Endometrial microvascular endothelial cells (primary cell): ENCODE measurements around the gene ANKRD13A. TPM values are rescaled to one million over a fixed set of nuclear protein-coding genes. Genes with fewer than 3 reads are reported as not detected.
"Not testable (repeated sequence)": the region's sequence is repeated elsewhere in the genome, so short reads cannot be mapped to it uniquely, and the experiment has no call there.

ENCODE experiments used
- in situ Hi-C: cut with HindIII; loops from 2 replicates; pipeline ENCODE4 v1.10.0; 2017; ENCODE audit warnings: low sequenced_read_pairs, low pct_unique_long_range_greater_than_20kb; ENCODE audit errors: inconsistent ontology term
- total RNA-seq: library from RNA; depleted of rRNA; stranded (reverse); fragments of >200 nt; gene quantifications from one replicate; pipeline ENCODE4 v1.2.3, GENCODE V29; 2015; ENCODE audit errors: inconsistent ontology term

The ANKRD13A gene
- total RNA-seq, 1 donor from 2014 or later, result 36.8 TPM

- in situ Hi-C loops, result no loop called here
These were observed 17.9 kb upstream of the ANKRD13A start for GRCh38 chr12:109981311-109981710.

- in situ Hi-C loops, result no loop called here
These were observed 17.0 kb upstream of the ANKRD13A start for GRCh38 chr12:109982210-109982609.

DNA sequence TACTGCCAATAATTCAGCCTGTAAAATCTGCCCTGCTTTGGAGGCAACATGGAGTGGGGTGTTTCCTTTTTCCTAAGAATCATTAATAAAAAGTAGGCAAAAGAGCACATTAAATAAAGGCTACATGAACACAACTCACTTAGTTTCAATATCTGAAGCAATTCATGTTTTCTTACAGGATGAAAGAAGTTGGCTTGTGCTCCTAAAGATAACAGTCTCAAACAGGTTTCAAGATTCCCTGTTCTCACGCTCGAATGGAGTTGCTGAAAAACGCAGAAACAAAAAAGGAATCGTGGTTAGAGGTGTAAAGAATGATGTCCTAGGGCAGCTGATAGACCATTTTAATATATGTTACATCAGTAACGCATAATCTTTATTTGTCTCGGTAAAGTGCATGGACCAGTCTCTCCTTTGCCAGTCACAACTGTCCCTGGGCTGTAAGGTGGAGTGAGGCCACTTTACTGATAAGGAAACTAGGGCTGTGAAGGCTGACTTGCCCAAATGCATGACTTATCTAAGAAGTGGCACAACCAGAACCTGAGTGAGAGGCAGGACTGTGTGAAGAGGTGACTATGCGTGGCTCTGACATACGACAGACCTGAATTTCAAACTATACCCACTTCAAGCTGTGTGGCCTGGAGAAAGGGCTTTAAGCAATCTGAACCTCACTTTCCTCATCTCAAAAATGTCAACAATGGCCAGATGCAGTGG is 15.6 kb upstream of the ANKRD13A start:
- in situ Hi-C loops, result no loop called here

DNA sequence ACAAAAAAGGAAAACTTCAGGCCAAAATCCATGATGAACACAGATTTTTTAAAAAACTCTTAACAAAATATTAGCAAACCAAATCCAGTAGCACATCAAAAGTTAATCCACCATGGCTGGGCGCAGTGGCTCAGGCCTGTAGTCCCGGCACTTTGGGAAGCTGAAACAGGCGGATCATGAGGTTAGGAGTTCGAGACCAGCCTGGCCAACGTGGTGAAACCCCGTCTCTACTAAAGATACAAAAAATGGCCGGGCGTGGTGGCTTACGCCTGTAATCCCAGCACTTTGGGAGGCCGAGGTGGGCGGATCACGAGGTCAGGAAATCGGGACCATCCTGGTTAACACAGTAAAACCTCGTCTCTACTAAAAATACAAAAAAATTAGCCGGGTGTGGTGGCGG is 13.0 kb upstream of the ANKRD13A start:
- in situ Hi-C loops, result not testable (repeated sequence)

- in situ Hi-C loops, result no loop called here
These were observed 11.6 kb upstream of the ANKRD13A start for GRCh38 chr12:109987615-109988014.

DNA sequence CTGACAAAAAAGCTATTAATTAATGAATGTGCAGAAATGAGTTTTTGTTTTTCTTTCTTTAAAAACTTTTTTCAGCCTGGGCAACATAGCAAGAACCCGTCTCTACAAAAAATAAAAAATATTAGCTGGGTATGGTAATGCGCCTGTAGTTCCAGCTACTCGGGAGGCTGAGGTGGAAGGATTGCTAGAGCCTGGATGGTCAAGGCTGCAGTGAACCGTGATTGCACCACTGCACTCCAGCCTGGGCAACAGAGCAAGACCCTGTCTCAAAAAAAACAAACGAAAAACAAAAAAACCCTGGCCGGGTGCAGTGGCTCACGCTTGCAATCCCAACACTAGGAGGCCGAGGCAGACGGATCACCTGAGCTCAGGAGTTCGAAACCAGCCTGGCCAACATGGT is 11.0 kb upstream of the ANKRD13A start:
- in situ Hi-C loops, result no loop called here

DNA sequence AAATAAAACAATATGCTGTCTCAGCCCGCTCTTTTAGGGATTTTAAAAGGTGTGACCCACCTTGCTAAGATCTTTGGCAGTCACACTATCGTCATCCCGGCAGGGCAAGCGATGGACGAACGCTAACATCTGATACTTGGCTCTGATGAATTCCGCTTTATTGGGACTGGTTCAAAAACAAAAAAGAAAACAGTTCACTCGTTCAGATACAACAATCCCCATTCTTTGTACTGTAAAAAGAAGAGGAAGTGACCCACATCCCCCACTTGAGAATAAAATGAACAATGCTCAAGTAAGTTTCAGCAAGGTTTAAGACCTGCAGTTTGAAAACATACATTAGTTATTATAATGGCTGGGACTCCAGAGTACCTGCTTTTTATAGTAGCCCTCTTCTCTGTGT is 10.3 kb upstream of the ANKRD13A start:
- in situ Hi-C loops, result no loop called here

GRCh38 chr12:109989380-109989779 is 9.8 kb upstream of the ANKRD13A start:
- in situ Hi-C loops, result no loop called here

DNA sequence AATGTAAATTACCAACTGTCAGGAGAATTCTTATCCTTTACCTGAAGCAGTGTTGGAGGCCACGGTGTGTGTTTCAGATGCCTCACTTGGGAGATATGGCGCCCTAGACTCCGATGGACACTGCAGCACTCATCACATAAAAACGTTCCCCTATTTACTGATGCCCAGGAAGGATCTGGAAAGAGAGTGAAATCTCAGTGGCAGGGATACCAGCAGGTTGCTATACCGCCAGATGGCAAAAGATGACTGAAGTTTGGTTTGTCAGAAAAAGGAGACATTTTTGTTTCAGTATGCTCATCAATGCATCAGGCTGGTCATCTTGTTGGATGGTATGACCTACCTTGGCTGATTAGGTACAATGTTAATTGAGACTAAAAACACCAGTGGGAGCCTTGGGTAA is 7.6 kb upstream of the ANKRD13A start:
- in situ Hi-C loops, result no loop called here

GRCh38 chr12:109993091-109993490 is 6.1 kb upstream of the ANKRD13A start:
- in situ Hi-C loops, result no loop called here

DNA sequence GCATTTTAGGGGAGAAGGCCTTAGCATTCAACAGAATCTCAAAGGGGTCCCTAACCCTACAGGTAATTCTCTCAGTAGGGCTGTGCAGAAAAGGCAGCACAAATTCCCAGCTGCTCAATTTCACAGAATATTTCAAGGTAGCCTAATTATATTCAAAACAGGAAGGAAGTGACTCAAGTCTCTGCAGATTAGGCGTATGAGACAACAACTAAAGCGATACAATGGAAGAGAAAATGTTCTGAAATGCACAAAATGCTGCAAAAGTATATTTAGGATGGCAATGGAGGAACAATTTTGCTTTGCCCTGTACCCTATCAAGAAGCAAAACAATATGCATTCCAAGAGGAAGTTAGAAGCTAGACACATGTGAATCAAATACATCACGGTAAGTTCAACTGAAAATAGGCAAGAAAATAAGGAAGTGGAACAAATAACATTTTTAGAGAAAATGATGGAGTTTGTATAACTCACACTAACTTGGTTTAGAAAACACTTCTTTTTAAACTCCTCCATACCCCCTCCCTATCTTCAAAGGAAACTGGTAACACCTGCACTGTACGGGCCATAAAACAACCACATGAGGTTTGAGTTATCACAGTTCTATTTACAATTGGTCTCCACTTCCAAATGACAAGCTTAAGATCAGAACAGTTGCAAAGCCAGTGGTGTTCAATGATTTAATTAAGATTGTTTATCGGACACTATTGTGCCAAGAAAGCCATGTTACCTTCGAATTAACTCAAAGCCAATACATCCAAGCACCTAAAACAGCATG is 4.6 kb upstream of the ANKRD13A start:
- in situ Hi-C loops, result no loop called here

DNA sequence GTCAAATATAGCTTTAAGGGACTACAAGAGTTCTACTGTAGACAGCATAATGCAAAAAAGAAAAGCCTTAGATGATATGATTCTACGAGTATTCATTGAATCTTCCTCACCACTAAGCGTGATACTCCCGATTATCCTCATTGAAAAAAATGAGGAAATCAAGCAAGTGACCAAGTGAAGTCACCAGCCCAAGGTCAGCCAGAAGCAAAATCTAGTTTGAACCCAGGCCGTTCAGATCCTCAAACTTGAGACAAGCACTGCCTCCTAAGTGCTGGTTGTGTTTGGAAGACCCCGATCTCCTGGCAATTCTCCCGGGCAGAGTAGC is 3.9 kb upstream of the ANKRD13A start:
- in situ Hi-C loops, result no loop called here

DNA sequence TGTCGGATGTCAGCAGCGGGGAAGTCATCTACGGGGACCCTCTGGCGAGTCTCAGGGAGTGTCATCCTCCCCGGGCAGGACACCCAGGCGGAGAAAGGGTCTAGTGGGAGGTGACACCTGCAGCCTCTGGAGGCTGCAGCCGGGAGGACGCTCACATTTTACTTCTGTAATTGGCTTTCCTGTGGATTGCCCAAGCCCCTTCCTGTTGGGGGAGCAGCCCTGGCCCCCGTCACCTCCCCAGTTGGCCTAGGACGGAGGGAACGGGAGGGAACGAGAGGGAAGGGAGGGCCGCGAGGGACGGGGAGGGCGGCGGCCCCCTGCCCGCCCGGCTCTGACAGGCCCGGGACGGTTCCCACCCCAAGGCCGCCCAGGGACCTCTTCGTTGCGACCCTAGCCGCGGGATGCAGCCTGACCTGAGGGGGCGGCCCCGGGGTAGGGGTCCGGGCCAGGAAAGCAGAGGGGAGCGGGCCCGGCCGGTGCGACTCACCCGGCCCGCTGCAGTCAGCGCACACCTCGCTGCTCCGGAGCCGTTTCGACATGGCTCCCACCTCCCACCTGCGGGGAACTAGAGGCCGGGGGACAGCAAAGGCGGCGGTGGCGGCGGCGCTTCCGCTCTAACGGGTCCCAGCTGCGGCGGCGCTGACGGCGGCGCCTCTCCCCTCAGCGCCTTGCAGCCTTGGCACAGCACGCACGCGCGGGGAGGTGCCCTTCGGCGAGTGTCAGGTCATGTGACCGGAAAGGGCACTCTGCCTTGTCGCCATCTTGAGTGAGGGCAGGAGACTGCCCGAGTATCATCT is 3.3 kb upstream of the ANKRD13A start, which contains the start of gene GIT2:
GIT2 (minus strand) TSS at position 683 of the 797 bp plus-strand sequence; CDS start at position 539, 144 bp downstream.
- in situ Hi-C loops, result no loop called here

DNA sequence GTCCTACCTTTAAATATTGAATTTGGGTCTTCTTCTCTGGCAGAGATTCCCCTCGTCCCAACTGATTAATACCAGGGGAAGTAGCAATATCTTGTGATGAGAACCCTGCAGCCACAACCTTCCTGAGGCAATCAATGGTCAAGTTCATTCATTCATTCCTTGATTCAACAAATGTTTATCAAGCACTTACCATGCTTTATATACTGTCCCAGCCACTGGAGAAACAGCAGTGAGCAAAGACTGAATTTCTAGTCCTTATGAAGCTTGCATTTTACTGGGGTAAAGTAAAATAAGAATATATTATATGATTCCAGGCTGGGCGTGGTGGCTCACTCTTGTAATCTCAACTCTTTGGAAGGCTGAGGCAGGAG is 2.8 kb upstream of the ANKRD13A start:
- in situ Hi-C loops, result no loop called here

GRCh38 chr12:109997393-109997792 is 1.8 kb upstream of the ANKRD13A start:
- in situ Hi-C loops, result no loop called here

- in situ Hi-C loops, result no loop called here
These were observed 858 bp upstream of the ANKRD13A start for GRCh38 chr12:109998241-109998903.

- in situ Hi-C loops, result no loop called here
These were observed 380 bp downstream of the ANKRD13A start for GRCh38 chr12:109999649-109999971.

DNA sequence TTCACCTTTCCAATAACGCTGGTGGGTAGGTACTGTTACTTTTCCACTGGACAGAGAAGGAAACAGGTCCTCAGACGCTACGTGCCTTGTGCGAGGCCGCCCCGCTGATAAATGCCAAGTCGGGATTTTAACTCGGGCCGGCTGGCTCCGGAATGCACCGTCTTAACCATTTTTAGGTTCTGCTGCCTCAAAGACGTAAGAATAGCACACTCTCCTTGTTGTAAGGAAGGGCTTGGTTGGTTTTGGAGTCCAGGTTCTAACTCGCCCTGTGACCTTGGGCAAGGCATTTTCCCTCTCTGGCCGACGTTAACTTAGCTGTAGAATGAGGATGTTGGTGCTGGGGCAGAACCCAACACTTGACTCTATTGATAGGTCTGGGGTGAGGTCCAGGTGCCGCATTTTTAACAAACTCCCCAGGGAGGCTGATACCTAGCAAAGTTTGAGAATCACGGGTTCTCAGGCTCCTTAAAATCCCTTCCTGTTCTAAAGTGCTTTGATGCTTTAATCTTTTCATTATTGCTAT is 814 bp downstream of the ANKRD13A start:
- in situ Hi-C loops, result no loop called here

DNA sequence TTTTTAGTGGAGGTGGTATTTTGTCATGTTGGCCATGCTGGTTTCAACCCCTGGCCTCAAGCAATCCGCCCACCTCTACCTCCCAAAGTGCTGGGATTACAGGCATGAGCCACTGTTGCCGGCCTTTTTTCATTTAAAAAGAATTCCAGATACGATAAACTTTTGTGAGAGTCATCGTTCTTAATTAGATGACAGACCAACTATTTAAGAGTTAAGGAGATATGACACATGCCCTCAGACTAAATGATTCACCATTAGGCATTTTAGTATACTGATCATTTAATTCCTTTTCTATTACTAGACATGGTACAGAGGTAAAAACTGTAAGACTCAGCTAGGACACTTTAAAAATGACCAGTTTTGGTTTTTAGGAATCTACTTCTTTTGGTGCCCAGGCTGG is 2.4 kb downstream of the ANKRD13A start:
- in situ Hi-C loops, result no loop called here
